A549 (cell line): ENCODE data around the gene TSPYL4.

ENCODE experiments used
- POLR2AphosphoS2 ChIP-seq: conservative IDR thresholded peaks from 2 replicates; pipeline ENCODE4 v1.6.1; 2012; ENCODE audit warnings: low read length, improper control_type of control experiment, inconsistent platforms
- RFX5 ChIP-seq: fragments of 450-650 bp; IDR thresholded peaks from 2 replicates; pipeline ENCODE4 v1.7.1; 2014; ENCODE audit warnings: antibody characterized with exemption, mild to moderate bottlenecking, moderate library complexity
- TF ChIP-seq, protein P1 (sequence below): fragments of >200 bp; sonication (Bioruptor Twin); formaldehyde crosslinking; IDR thresholded peaks from 3 replicates; pipeline ENCODE4 v1.5.1; 2016
- TF ChIP-seq, protein P2 (sequence below): fragments of 200-600 bp; sonication (generic); IDR thresholded peaks from 2 replicates; pipeline ENCODE4 v1.6.1; 2016; ENCODE audit warnings: antibody characterized with exemption, mild to moderate bottlenecking, moderate library complexity

DNA sequence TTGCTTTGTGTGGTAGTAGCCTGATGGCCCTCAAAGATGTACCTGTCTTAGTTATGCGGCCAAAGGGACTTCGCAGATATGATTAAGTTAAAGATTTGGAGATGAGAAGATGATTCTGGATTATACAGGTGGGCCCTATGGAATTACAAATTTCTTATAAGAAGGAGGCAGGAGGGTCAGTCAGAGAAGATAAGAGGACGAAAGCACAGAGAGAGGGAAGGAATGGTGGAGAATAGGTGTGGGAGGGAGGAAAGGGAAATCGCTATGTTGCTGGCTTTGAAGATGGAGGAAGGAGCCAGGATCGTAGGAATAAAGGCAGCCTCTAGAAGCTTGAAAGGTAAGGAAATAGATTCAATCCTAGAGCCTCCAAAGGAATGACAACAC is 27.1 kb upstream of the TSPYL4 start:
- TF ChIP-seq, protein P1, sequence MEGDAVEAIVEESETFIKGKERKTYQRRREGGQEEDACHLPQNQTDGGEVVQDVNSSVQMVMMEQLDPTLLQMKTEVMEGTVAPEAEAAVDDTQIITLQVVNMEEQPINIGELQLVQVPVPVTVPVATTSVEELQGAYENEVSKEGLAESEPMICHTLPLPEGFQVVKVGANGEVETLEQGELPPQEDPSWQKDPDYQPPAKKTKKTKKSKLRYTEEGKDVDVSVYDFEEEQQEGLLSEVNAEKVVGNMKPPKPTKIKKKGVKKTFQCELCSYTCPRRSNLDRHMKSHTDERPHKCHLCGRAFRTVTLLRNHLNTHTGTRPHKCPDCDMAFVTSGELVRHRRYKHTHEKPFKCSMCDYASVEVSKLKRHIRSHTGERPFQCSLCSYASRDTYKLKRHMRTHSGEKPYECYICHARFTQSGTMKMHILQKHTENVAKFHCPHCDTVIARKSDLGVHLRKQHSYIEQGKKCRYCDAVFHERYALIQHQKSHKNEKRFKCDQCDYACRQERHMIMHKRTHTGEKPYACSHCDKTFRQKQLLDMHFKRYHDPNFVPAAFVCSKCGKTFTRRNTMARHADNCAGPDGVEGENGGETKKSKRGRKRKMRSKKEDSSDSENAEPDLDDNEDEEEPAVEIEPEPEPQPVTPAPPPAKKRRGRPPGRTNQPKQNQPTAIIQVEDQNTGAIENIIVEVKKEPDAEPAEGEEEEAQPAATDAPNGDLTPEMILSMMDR: no peak
- TF ChIP-seq RFX5 (no peak), POLR2AphosphoS2 (no peak)
- TF ChIP-seq, protein P2, sequence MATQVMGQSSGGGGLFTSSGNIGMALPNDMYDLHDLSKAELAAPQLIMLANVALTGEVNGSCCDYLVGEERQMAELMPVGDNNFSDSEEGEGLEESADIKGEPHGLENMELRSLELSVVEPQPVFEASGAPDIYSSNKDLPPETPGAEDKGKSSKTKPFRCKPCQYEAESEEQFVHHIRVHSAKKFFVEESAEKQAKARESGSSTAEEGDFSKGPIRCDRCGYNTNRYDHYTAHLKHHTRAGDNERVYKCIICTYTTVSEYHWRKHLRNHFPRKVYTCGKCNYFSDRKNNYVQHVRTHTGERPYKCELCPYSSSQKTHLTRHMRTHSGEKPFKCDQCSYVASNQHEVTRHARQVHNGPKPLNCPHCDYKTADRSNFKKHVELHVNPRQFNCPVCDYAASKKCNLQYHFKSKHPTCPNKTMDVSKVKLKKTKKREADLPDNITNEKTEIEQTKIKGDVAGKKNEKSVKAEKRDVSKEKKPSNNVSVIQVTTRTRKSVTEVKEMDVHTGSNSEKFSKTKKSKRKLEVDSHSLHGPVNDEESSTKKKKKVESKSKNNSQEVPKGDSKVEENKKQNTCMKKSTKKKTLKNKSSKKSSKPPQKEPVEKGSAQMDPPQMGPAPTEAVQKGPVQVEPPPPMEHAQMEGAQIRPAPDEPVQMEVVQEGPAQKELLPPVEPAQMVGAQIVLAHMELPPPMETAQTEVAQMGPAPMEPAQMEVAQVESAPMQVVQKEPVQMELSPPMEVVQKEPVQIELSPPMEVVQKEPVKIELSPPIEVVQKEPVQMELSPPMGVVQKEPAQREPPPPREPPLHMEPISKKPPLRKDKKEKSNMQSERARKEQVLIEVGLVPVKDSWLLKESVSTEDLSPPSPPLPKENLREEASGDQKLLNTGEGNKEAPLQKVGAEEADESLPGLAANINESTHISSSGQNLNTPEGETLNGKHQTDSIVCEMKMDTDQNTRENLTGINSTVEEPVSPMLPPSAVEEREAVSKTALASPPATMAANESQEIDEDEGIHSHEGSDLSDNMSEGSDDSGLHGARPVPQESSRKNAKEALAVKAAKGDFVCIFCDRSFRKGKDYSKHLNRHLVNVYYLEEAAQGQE: no peak
